Endothelial cell of umbilical vein (primary cell): ENCODE results near the gene ALOX15B. TPM values are rescaled to one million over a fixed set of nuclear protein-coding genes. Genes with fewer than 3 reads are reported as not detected.
"Not testable (repeated sequence)": the region's sequence is repeated elsewhere in the genome, so short reads cannot be mapped to it uniquely, and the experiment has no call there.

Source experiments
- BruUV-seq: library from RNA; stranded (reverse); fragments of 400-500 nt; replicated peaks from 2 replicates; lab custom pipeline; 2021; lab: Mats Ljungman, UMichigan
- CTCF ChIA-PET: fragments of 300-600, 350-600 bp; sonication (Branson Sonifier 250); formaldehyde crosslinking; loops from one replicate; lab custom pipeline; 2021; ENCODE audit warnings: antibody characterized with exemption, inconsistent platforms; lab: Charles Lee
- POLR2A ChIA-PET: fragments of 300-600, 350-600 bp; sonication (Branson Sonifier 250); formaldehyde crosslinking; loops from one replicate; lab custom pipeline; 2021; ENCODE audit warnings: antibody characterized with exemption, inconsistent platforms; lab: Charles Lee
- DNase-seq: peaks from one replicate; pipeline ENCODE4 v3.0.0-alpha.2; 2011; ENCODE audit warnings: low read depth, low spot score
- FAIRE-seq: peaks from 2 replicates; lab custom pipeline; 2011; peaks lifted over from hg19 to GRCh38; lab: Jason Lieb, UNC
- H2AFZ ChIP-seq: 2 replicates; pipeline ENCODE4 v1.6.0; 2012; ENCODE audit warnings: low read depth, low read length, control low read depth, inconsistent platforms
- H3K27ac ChIP-seq: 2 replicates; pipeline ENCODE4 v1.5.1; 2011; ENCODE audit warnings: low read depth, mild to moderate bottlenecking, control low read depth, low read length, moderate library complexity; ENCODE audit not compliant: insufficient read depth
- H3K27me3 ChIP-seq, 2 experiments: 2 replicates each; pipeline versions ENCODE4 v1.6.0 to v1.6.1; 2011; ENCODE audit warnings: low read length in 2 of 2, mixed read lengths in 1 of 2; ENCODE audit not compliant: control insufficient read depth in 2 of 2, insufficient read depth in 2 of 2
- H3K36me3 ChIP-seq, 2 experiments: 2 replicates in 1 of 2; 3 replicates in 1 of 2; pipeline ENCODE4 v1.5.1; 2011; ENCODE audit warnings: low read length in 2 of 2, mild to moderate bottlenecking in 1 of 2, moderate library complexity in 1 of 2; ENCODE audit not compliant: control insufficient read depth in 2 of 2, insufficient read depth in 2 of 2; ENCODE audit errors: extremely low read depth in 1 of 2
- H3K4me1 ChIP-seq: 3 replicates; pipeline ENCODE4 v1.5.1; 2011; ENCODE audit warnings: mild to moderate bottlenecking, low read length; ENCODE audit not compliant: control insufficient read depth, insufficient read depth; ENCODE audit errors: extremely low read depth
- H3K4me2 ChIP-seq: 2 replicates; pipeline ENCODE4 v1.6.1; 2011; ENCODE audit warnings: low read length, control low read depth, mixed read lengths; ENCODE audit not compliant: insufficient read depth
- H3K4me3 ChIP-seq, 3 experiments: fragments of 200-600 bp in 1 of 3; sonication (generic), shearing (Covaris generic) in 1 of 3; replicated peaks in 1 of 3; 2 replicates each; pipeline ENCODE4 v1.5.1; 2011 to 2016; ENCODE audit warnings: control low read depth in 3 of 3, low read length in 3 of 3, mild to moderate bottlenecking in 2 of 3, inconsistent platforms in 1 of 3, low read depth in 1 of 3, moderate library complexity in 1 of 3; ENCODE audit not compliant: insufficient read depth in 1 of 3
- H3K79me2 ChIP-seq: 2 replicates; pipeline ENCODE4 v1.6.0; 2012; ENCODE audit warnings: low read length, inconsistent platforms; ENCODE audit not compliant: control insufficient read depth, insufficient read depth
- H3K9ac ChIP-seq: replicated peaks from 2 replicates; pipeline ENCODE3; 2011; ENCODE audit warnings: low read length, control low read depth; ENCODE audit not compliant: insufficient read depth; ENCODE audit errors: extremely low read depth
- H3K9me1 ChIP-seq: replicated peaks from 3 replicates; pipeline ENCODE4 v1.6.0; 2011; ENCODE audit warnings: mild to moderate bottlenecking, low read length; ENCODE audit not compliant: control insufficient read depth, insufficient read depth; ENCODE audit errors: extremely low read depth
- H3K9me3 ChIP-seq: replicated peaks from 2 replicates; pipeline ENCODE4 v1.5.1; 2012; ENCODE audit warnings: low read length, inconsistent platforms; ENCODE audit not compliant: control insufficient read depth, insufficient read depth
- H4K20me1 ChIP-seq: replicated peaks from 2 replicates; pipeline ENCODE3; 2011; ENCODE audit warnings: mild to moderate bottlenecking, low read length; ENCODE audit not compliant: control insufficient read depth, insufficient read depth; ENCODE audit errors: extremely low read depth
- MYC ChIP-seq: IDR thresholded peaks from one replicate; pipeline ENCODE4 v1.6.1; 2011; ENCODE audit warnings: mild to moderate bottlenecking, low read depth, low read length
- dilution Hi-C: fragments of 300-500 bp; cut with MboI; formaldehyde crosslinking; loops from one replicate; pipeline ENCODE4 v1.15.0; 2019; ENCODE audit warnings: low sequenced_read_pairs; ENCODE audit not compliant: extremely low pct_ligation_motif_present
- intact Hi-C: fragments of 100-400 bp; cut with micrococcal nuclease; formaldehyde crosslinking; loops from one replicate; pipeline ENCODE4 v1.10.0; 2022
- polyA plus RNA-seq, 4 experiments: library from polyadenylated mRNA; depleted of rRNA in 3 of 4; stranded (reverse) in 3 of 4; unstranded in 1 of 4; fragments of >200 nt; gene quantifications; 2 replicates each; pipeline versions ENCODE4 v1.2.1 to v1.2.3, GENCODE V29; 2011 to 2012; ENCODE audit warnings: missing spikeins in 1 of 4
- total RNA-seq: library from RNA; stranded (reverse); gene quantifications from 2 replicates; pipeline ENCODE4 v1.2.3, GENCODE V29; 2021
- TF ChIP-seq, protein P1 (sequence below), 2 donors: IDR thresholded peaks; 1 replicate in 1 of 2; 2 replicates in 1 of 2; pipeline ENCODE4 v1.5.1; 2011; ENCODE audit warnings: low read length in 2 of 2, mild to moderate bottlenecking in 2 of 2, moderate library complexity in 2 of 2, control low read depth in 1 of 2, inconsistent platforms in 1 of 2, low read depth in 1 of 2; ENCODE audit not compliant: insufficient read depth in 1 of 2; ENCODE audit errors: extremely low read depth in 1 of 2

Gene ALOX15B
- total and polyA plus RNA-seq, 2 donors (not counting 3 experiments of a cell fraction or from before 2014, with no cell fraction given): not detected

GRCh38 chr17:8060274-8060673 is 21.4 kb downstream of the ALOX15B start:
- H4K20me1 ChIP-seq: no peaks in the 10 kb centered on the region
- no TSS peak for BruUV-seq
- H3K79me2 ChIP-seq: no peaks in the 10 kb centered on the region
- H3K9ac ChIP-seq: no peak overlapping the region
- no peak overlapping the region for H2AFZ ChIP-seq
- no peaks in the 10 kb centered on the region for H3K36me3 ChIP-seq
- H3K4me2 ChIP-seq: no peak overlapping the region
- FAIRE-seq (peak; percentile 83), DNase-seq (peak; percentile 73)
- POLR2A ChIA-PET: interaction anchor here (0.6 kb wide), 1 partner anchor 113 kb away, joined by 4 read pairs; no protein-coding TSS in a partner anchor
- TF ChIP-seq MYC: no peak
- TF ChIP-seq, protein P1, sequence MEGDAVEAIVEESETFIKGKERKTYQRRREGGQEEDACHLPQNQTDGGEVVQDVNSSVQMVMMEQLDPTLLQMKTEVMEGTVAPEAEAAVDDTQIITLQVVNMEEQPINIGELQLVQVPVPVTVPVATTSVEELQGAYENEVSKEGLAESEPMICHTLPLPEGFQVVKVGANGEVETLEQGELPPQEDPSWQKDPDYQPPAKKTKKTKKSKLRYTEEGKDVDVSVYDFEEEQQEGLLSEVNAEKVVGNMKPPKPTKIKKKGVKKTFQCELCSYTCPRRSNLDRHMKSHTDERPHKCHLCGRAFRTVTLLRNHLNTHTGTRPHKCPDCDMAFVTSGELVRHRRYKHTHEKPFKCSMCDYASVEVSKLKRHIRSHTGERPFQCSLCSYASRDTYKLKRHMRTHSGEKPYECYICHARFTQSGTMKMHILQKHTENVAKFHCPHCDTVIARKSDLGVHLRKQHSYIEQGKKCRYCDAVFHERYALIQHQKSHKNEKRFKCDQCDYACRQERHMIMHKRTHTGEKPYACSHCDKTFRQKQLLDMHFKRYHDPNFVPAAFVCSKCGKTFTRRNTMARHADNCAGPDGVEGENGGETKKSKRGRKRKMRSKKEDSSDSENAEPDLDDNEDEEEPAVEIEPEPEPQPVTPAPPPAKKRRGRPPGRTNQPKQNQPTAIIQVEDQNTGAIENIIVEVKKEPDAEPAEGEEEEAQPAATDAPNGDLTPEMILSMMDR (IDR thresholded peaks at IDR 0.05; ENCODE audit: extremely low read depth in 1 of 2, insufficient read depth in 1 of 2, low read depth in 1 of 2, low read length in 2 of 2): peak; percentile 53 to 56
- intact Hi-C loops (loop anchor here (1.0 to 2.0 kb wide), 3 partner anchors 21 to 58 kb away; partner anchors contain the start of gene ALOXE3), dilution Hi-C loops (no loop called here)
- H3K27ac ChIP-seq: no peak overlapping the region
- H3K4me1 ChIP-seq: peaks cover 19% of the 10 kb centered on the region
- no peak overlapping the region for H3K4me3 ChIP-seq
- H3K9me1 ChIP-seq: no peaks in the 10 kb centered on the region
- peaks cover 44 to 51% of the 10 kb centered on the region in 2 experiments for H3K27me3 ChIP-seq
- H3K9me3 ChIP-seq: no peaks in the 10 kb centered on the region
- CTCF ChIA-PET: interaction anchor here (0.5 to 11.0 kb wide), 60 partner anchors 10 to 938 kb away, joined by 3 to 191 read pairs (median 5); partner anchors contain the start of genes ALOX12B, ALOXE3, BORCS6 and GUCY2D

DNA sequence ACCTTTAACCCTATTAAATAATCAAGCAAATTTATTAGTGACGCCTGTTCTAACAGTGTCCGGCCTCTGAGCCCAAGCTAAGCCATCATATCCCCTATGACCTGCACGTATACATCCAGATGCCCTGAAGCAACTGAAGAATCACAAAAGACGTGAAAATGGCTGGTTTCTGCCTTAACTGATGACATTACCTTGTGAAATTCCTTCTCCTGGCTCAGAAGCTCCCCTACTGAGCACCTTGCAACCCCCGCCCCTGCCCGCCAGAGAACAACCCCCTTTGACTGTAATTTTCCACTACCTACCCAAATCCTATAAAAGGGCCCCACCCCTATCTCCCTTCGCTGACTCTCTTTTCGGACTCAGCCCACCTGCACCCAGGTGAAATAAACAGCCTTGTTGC is 23.0 kb downstream of the ALOX15B start:
- DNase-seq, H3K79me2 ChIP-seq, POLR2A ChIA-PET, H3K9ac ChIP-seq, H2AFZ ChIP-seq, H3K9me1 ChIP-seq, H3K36me3 ChIP-seq, H3K27ac ChIP-seq, H3K4me1 ChIP-seq, H3K4me2 ChIP-seq, H4K20me1 ChIP-seq, dilution Hi-C loops, FAIRE-seq, H3K4me3 ChIP-seq, H3K9me3 ChIP-seq, BruUV-seq: not testable (repeated sequence)
- peaks cover 51 to 54% of the 10 kb centered on the region in 2 experiments for H3K27me3 ChIP-seq
- CTCF ChIA-PET: interaction anchor here (0.7 to 11.0 kb wide), 10 partner anchors 8 to 724 kb away, joined by 3 to 191 read pairs (median 27); partner anchors contain the start of gene ALOXE3
- intact Hi-C loops: loop anchor here (2.0 kb wide), 1 partner anchor 19 kb away; no protein-coding TSS in a partner anchor
